SK-N-SH treated with all-trans-retinoic acid at 6 μM for 48 hours (cell line): Measurements from ENCODE around the gene ZNF132.

Experiments used
- CSDC2 ChIP-seq: fragments of 250-450 bp; sonication (Bioruptor Pico); IDR thresholded peaks from 2 replicates; pipeline ENCODE4 v1.5.0; 2020; ENCODE audit warnings: mild to moderate bottlenecking, moderate library complexity
- ESRRG ChIP-seq: fragments of 250-450 bp; sonication (Bioruptor Pico); IDR thresholded peaks from 2 replicates; pipeline ENCODE4 v1.6.1; 2021; ENCODE audit warnings: mild to moderate bottlenecking
- GLIS3 ChIP-seq: fragments of 250-450 bp; sonication (Bioruptor Pico); IDR thresholded peaks from 2 replicates; pipeline ENCODE4 v1.5.0; 2020; ENCODE audit warnings: mild to moderate bottlenecking, moderate library complexity
- OSR1 ChIP-seq: fragments of 250-450 bp; sonication (Bioruptor Pico); IDR thresholded peaks from 2 replicates; pipeline ENCODE4 v1.8.0; 2022; ENCODE audit warnings: moderate library complexity, mild to moderate bottlenecking, inconsistent platforms
- PPARA ChIP-seq: fragments of 250-450 bp; sonication (Bioruptor Pico); IDR thresholded peaks from 2 replicates; pipeline ENCODE4 v1.5.0; 2020; ENCODE audit warnings: mild to moderate bottlenecking, borderline replicate concordance
- RARB ChIP-seq: fragments of 250-450 bp; sonication (Bioruptor Pico); IDR thresholded peaks from 2 replicates; pipeline ENCODE4 v1.8.0; 2021; ENCODE audit warnings: mild to moderate bottlenecking, moderate library complexity
- TCF4 ChIP-seq: fragments of 250-450 bp; sonication (Bioruptor Pico); IDR thresholded peaks from 2 replicates; pipeline ENCODE4 v1.8.0; 2021; ENCODE audit warnings: mild to moderate bottlenecking, moderate library complexity, borderline replicate concordance
- ZC3H10 ChIP-seq: fragments of 250-450 bp; sonication (Bioruptor Pico); IDR thresholded peaks from 2 replicates; pipeline ENCODE4 v1.5.1; 2021; ENCODE audit warnings: mild to moderate bottlenecking, moderate library complexity
- ZFP3 ChIP-seq: fragments of 250-450 bp; sonication (Bioruptor Pico); IDR thresholded peaks from 2 replicates; pipeline ENCODE4 v1.5.0; 2020; ENCODE audit warnings: mild to moderate bottlenecking, moderate library complexity
- ZNF565 ChIP-seq: fragments of 450-650 bp; formaldehyde crosslinking; conservative IDR thresholded peaks from 2 replicates; pipeline ENCODE4 v1.5.0; 2020; ENCODE audit warnings: low read depth, mild to moderate bottlenecking, moderate library complexity
- TF ChIP-seq, protein P1 (sequence below): fragments of 250-450 bp; sonication (Bioruptor Pico); IDR thresholded peaks from 2 replicates; pipeline ENCODE4 v1.8.0; 2021; ENCODE audit warnings: low read depth, mild to moderate bottlenecking, moderate library complexity, borderline replicate concordance
- TF ChIP-seq, protein P2 (sequence below): fragments of 250-450 bp; sonication (Bioruptor Pico); IDR thresholded peaks from 2 replicates; pipeline ENCODE4 v1.8.0; 2020; ENCODE audit warnings: mild to moderate bottlenecking, moderate library complexity, borderline replicate concordance

DNA sequence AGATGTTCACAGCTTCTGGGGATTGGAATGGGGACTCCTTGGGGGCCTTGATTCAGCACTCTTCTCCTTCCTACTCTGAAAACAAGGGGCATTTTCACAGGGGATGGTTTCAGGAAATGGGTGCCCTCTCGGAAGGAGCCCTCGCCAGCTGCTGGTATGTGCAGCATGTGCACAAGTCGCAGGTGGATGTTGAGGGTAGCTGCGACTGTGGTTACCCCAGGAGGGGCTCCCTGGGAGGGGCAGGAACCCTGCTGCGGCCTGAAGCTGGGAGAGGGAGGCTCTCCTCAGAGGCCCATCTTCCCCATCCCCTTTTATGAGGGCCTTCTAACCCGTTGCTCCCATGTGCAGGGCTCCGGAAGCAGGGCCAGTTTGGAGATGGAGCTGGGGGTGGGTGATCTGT, 42.4 kb upstream of the ZNF132 start:
- TF ChIP-seq, protein P1, sequence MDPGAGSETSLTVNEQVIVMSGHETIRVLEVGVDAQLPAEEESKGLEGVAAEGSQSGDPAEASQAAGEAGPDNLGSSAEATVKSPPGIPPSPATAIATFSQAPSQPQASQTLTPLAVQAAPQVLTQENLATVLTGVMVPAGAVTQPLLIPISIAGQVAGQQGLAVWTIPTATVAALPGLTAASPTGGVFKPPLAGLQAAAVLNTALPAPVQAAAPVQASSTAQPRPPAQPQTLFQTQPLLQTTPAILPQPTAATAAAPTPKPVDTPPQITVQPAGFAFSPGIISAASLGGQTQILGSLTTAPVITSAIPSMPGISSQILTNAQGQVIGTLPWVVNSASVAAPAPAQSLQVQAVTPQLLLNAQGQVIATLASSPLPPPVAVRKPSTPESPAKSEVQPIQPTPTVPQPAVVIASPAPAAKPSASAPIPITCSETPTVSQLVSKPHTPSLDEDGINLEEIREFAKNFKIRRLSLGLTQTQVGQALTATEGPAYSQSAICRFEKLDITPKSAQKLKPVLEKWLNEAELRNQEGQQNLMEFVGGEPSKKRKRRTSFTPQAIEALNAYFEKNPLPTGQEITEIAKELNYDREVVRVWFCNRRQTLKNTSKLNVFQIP (CRISPR knock-in tag): no peak
- TF ChIP-seq, protein P2, sequence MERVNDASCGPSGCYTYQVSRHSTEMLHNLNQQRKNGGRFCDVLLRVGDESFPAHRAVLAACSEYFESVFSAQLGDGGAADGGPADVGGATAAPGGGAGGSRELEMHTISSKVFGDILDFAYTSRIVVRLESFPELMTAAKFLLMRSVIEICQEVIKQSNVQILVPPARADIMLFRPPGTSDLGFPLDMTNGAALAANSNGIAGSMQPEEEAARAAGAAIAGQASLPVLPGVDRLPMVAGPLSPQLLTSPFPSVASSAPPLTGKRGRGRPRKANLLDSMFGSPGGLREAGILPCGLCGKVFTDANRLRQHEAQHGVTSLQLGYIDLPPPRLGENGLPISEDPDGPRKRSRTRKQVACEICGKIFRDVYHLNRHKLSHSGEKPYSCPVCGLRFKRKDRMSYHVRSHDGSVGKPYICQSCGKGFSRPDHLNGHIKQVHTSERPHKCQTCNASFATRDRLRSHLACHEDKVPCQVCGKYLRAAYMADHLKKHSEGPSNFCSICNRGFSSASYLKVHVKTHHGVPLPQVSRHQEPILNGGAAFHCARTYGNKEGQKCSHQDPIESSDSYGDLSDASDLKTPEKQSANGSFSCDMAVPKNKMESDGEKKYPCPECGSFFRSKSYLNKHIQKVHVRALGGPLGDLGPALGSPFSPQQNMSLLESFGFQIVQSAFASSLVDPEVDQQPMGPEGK (CRISPR knock-in tag): no peak
- TF ChIP-seq ZFP3: no peak
- TF ChIP-seq OSR1 (CRISPR knock-in tag): no peak
- TF ChIP-seq ESRRG (CRISPR knock-in tag): no peak
- no peak for TF ChIP-seq TCF4
- TF ChIP-seq RARB (CRISPR knock-in tag): no peak
- TF ChIP-seq GLIS3 (CRISPR knock-in tag): no peak
- TF ChIP-seq CSDC2 (CRISPR knock-in tag): no peak
- no peak for TF ChIP-seq ZC3H10 (CRISPR knock-in tag)
- no peak for TF ChIP-seq PPARA (CRISPR knock-in tag)
- TF ChIP-seq ZNF565: no peak
